Thyroid gland (tissue), 4 donors: ENCODE measurements around the gene PRKCA. TPM values are rescaled to one million over a fixed set of nuclear protein-coding genes. Genes with fewer than 3 reads are reported as not detected.

Experiments used
- DNase-seq, 2 donors: peaks; one replicate each; pipeline ENCODE4 v3.0.0-alpha.2; 2019
- H3K27ac ChIP-seq, 3 donors: fragments of 200-600 bp; sonication (generic); 1 replicate in 2 of 3; 2 replicates in 1 of 3; pipeline ENCODE4 v1.5.1; 2016 to 2019; ENCODE audit warnings: mild to moderate bottlenecking in 1 of 3, moderate library complexity in 1 of 3
- H3K27me3 ChIP-seq: fragments of 200-600 bp; sonication (generic); one replicate; pipeline ENCODE4 v1.5.1; 2019
- H3K36me3 ChIP-seq, 2 donors: fragments of 200-600 bp; sonication (generic); one replicate each; pipeline ENCODE4 v1.5.1; 2016 to 2019
- H3K4me1 ChIP-seq, 2 donors: fragments of 200-600 bp; sonication (generic); one replicate each; pipeline ENCODE4 v1.5.1; 2017 to 2019
- H3K4me3 ChIP-seq, 3 donors: fragments of 200-600 bp; sonication (generic); replicated peaks in 1 of 3; 1 replicate in 2 of 3; 2 replicates in 1 of 3; pipeline ENCODE4 v1.5.1; 2016; ENCODE audit warnings: mild to moderate bottlenecking in 1 of 3
- H3K9me3 ChIP-seq: fragments of 200-600 bp; sonication (generic); one replicate; pipeline ENCODE4 v1.5.1; 2017
- POLR2A ChIP-seq, 2 donors: fragments of 450-650 bp; IDR thresholded peaks; one replicate each; pipeline ENCODE4 v1.6.1; 2017; ENCODE audit warnings: antibody characterized with exemption in 2 of 2, mild to moderate bottlenecking in 2 of 2, moderate library complexity in 1 of 2
- WGBS, 2 donors: methylation state at CpG; one replicate each; pipeline ENCODE4 v1.1.5; 2017; 5-methylcytosine and 5-hydroxymethylcytosine counted together
- intact Hi-C: fragments of 100-400 bp; cut with DNase I; formaldehyde crosslinking; loops from one replicate; pipeline ENCODE4 v1.15.1; 2023
- total RNA-seq, 4 donors: library from RNA; depleted of rRNA; stranded (reverse); fragments of >200 nt; gene quantifications; one replicate each; pipeline ENCODE4 v1.2.3, GENCODE V29; 2016
- TF ChIP-seq, protein P1 (sequence below), 6 experiments: fragments of 200-600 bp in 3 of 6; fragments of 450-650 bp in 3 of 6; sonication (generic) in 3 of 6; IDR thresholded peaks; one replicate each; pipeline ENCODE4 v1.5.1; 2016 to 2019; ENCODE audit warnings: antibody characterized with exemption in 6 of 6, mild to moderate bottlenecking in 2 of 6, inconsistent platforms in 1 of 6, moderate library complexity in 1 of 6

PRKCA gene
- total RNA-seq, 4 donors from 2014 or later, result 6.7 to 24.2 (median 15.3) TPM

DNA sequence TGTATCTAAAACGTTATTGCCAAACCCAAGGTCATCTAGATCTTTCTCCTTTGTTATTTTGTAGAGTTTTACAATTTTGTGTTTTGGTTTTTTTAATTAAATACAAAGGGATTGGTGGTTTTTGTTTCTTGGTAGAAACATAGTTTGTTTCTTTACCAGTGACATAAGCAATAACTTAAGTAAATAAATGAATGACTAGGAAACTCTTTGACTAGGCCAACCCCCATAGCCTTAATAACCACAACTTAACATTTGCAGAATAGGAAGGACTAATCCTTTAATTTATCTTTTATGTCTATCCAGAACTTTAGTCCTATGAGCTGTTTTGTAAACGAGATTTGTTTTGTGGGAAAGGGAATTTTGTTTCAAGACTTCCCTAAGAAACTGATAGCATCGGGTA, 162.5 kb downstream of the PRKCA start:
- H3K4me3 ChIP-seq, result no peak overlapping the region
- intact Hi-C loops, result no loop called here
- no peak overlapping the region for H3K27ac ChIP-seq
- TF ChIP-seq, protein P1, sequence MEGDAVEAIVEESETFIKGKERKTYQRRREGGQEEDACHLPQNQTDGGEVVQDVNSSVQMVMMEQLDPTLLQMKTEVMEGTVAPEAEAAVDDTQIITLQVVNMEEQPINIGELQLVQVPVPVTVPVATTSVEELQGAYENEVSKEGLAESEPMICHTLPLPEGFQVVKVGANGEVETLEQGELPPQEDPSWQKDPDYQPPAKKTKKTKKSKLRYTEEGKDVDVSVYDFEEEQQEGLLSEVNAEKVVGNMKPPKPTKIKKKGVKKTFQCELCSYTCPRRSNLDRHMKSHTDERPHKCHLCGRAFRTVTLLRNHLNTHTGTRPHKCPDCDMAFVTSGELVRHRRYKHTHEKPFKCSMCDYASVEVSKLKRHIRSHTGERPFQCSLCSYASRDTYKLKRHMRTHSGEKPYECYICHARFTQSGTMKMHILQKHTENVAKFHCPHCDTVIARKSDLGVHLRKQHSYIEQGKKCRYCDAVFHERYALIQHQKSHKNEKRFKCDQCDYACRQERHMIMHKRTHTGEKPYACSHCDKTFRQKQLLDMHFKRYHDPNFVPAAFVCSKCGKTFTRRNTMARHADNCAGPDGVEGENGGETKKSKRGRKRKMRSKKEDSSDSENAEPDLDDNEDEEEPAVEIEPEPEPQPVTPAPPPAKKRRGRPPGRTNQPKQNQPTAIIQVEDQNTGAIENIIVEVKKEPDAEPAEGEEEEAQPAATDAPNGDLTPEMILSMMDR (IDR thresholded peaks at IDR 0.05), result no peak
- TF ChIP-seq POLR2A (IDR thresholded peaks at IDR 0.05), result no peak
- no peaks in the 10 kb centered on the region for H3K9me3 ChIP-seq
- DNase-seq, result no peak
- no peaks in the 10 kb centered on the region for H3K27me3 ChIP-seq
- H3K4me1 ChIP-seq, result peaks cover 10 to 18% of the 10 kb centered on the region in 2 donors
- no peaks in the 10 kb centered on the region for H3K36me3 ChIP-seq
- 82 to 88% methylated on average over 3 of the region's 3 CpGs for WGBS, 2 donors

DNA sequence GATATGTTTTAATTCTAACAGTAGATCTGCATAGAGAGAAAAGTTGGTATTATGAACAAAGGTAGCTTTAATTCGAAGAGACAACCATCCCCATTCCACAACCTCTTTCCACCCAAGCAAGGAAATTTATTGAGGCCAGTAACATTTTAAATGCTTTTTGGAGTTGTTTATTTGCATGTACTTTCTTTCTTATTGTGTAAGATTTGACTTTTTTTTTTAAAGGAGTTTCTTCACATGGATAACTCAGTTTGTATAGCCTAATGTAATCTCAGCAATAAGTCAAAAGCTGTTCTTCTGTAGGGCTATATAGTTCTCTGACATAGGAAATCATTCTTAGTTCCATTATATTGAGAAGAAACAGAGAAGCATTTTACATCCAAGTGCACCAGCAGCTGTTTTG, 163.3 kb downstream of the PRKCA start:
- H3K4me1 ChIP-seq, result peaks cover 12 to 18% of the 10 kb centered on the region in 2 donors
- TF ChIP-seq, protein P1 (IDR thresholded peaks at IDR 0.05), result no peak
- no peak for TF ChIP-seq POLR2A (IDR thresholded peaks at IDR 0.05)
- H3K4me3 ChIP-seq, result no peak overlapping the region
- H3K27me3 ChIP-seq, result no peaks in the 10 kb centered on the region
- no peaks in the 10 kb centered on the region for H3K9me3 ChIP-seq
- intact Hi-C loops, result no loop called here
- H3K36me3 ChIP-seq, result no peaks in the 10 kb centered on the region
- WGBS, 2 donors, result 97 to 100% methylated on average over 1 of the region's 1 CpG
- DNase-seq, result no peak
- H3K27ac ChIP-seq, result no peak overlapping the region

- H3K4me3 ChIP-seq, result no peak overlapping the region
- no peaks in the 10 kb centered on the region for H3K27me3 ChIP-seq
- no peak for DNase-seq
- no peaks in the 10 kb centered on the region for H3K36me3 ChIP-seq
- TF ChIP-seq POLR2A (IDR thresholded peaks at IDR 0.05), result no peak
- TF ChIP-seq, protein P1 (IDR thresholded peaks at IDR 0.05), result no peak
- intact Hi-C loops, result no loop called here
- 78 to 83% methylated on average over 11 of the region's 11 CpGs for WGBS, 2 donors
- H3K9me3 ChIP-seq, result no peaks in the 10 kb centered on the region
- no peak overlapping the region for H3K27ac ChIP-seq
- H3K4me1 ChIP-seq, result peaks cover 12 to 18% of the 10 kb centered on the region in 2 donors
These were observed 163.8 kb downstream of the PRKCA start for GRCh38 chr17:66466106-66466820.

DNA sequence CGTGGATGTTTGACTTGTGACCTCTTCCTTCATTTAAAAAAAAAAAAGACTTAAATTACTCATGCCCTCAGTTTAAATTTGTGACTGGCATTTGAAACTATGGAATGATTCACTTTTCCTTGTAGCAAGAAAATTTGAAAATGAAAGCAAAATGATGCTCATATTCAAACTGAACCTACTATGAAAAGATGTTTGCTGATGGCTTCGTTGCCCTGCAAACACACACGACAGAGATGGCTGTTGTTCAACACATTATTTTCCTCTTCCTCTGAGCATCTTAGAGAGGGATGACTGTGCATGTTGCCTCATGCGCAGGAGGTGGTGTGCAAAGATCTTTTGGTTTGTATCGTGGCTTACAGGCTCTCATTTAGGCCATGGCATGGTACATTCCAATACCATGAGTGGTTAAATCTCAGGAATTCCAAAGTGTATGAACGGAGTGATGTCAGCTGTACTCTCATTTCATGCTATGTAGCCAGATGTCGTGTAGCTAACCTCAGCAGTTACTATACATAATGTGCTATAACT, 164.5 kb downstream of the PRKCA start:
- 66 to 69% methylated on average over 7 of the region's 7 CpGs for WGBS, 2 donors
- intact Hi-C loops, result no loop called here
- no peaks in the 10 kb centered on the region for H3K27me3 ChIP-seq
- DNase-seq, result no peak
- TF ChIP-seq, protein P1 (IDR thresholded peaks at IDR 0.05), result no peak
- TF ChIP-seq POLR2A (IDR thresholded peaks at IDR 0.05), result no peak
- H3K9me3 ChIP-seq, result no peaks in the 10 kb centered on the region
- no peak overlapping the region for H3K27ac ChIP-seq
- no peaks in the 10 kb centered on the region for H3K36me3 ChIP-seq
- no peak overlapping the region for H3K4me3 ChIP-seq
- H3K4me1 ChIP-seq, result peaks cover 12 to 18% of the 10 kb centered on the region in 2 donors

DNA sequence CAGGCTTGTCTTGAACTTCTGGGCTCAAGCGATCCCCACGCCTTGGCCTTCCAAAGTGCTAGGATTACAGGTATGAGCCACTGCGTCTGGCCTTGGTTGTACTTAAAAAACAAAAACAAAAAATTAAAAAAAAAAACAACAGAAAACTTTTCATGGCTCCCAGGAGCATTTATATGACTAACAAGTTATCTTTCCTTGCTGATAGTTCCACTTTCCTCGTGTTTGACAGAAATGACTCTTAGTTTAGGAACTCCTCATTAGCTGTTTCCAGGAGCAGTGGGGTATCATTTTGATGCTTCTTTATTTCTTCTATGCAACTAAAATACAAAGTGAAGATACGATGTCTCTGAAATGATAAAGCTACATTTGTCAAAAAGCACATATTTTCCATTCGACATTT, 165.4 kb downstream of the PRKCA start:
- WGBS, 2 donors, result 93 to 95% methylated on average over 6 of the region's 6 CpGs
- Histone ChIP-seq H3K4me3 (no peak overlapping the region), H3K9me3 (no peaks in the 10 kb centered on the region), H3K27ac (no peak overlapping the region), H3K27me3 (no peaks in the 10 kb centered on the region), H3K4me1 (peaks cover 12 to 18% of the 10 kb centered on the region in 2 donors), H3K36me3 (no peaks in the 10 kb centered on the region)
- TF ChIP-seq, protein P1 (IDR thresholded peaks at IDR 0.05), result no peak
- no peak for TF ChIP-seq POLR2A (IDR thresholded peaks at IDR 0.05)
- DNase-seq, result no peak
- intact Hi-C loops, result no loop called here
